Panc1 (cell line): Measurements from ENCODE around the gene EBP. TPM values are rescaled to one million over a fixed set of nuclear protein-coding genes. Genes with fewer than 3 reads are reported as not detected.

ENCODE experiments used
- ATAC-seq: fragments of 200-7000 bp; cut with Tn5 transposase; 2 replicates; pipeline ENCODE4 v1.9.1; 2020; ENCODE audit warnings: mild to moderate bottlenecking, moderate library complexity
- BruUV-seq: library from RNA; stranded (reverse); fragments of 400-500 nt; replicated peaks from 2 replicates; lab custom pipeline; 2021; lab: Mats Ljungman, UMichigan
- CTCF ChIA-PET: fragments of 300-600 bp; sonication (Branson Sonifier 250); formaldehyde crosslinking; loops from one replicate; lab custom pipeline; 2022; ENCODE audit warnings: antibody characterized with exemption; lab: Charles Lee
- POLR2A ChIA-PET: fragments of 300-600 bp; sonication (Branson Sonifier 250); formaldehyde crosslinking; loops from one replicate; lab custom pipeline; 2022; ENCODE audit warnings: antibody characterized with exemption; lab: Charles Lee
- DNase-seq: peaks from one replicate; pipeline ENCODE4 v3.0.0-alpha.2; 2010; ENCODE audit warnings: low read depth, low spot score
- H3K27ac ChIP-seq: 2 replicates; pipeline ENCODE4 v1.5.1; 2011; ENCODE audit warnings: mild to moderate bottlenecking, low read length, inconsistent platforms
- H3K27me3 ChIP-seq: fragments of 200-500 bp; sonication (Bioruptor generic); 2 replicates; pipeline ENCODE4 v1.6.0; 2014; ENCODE audit warnings: low read length, inconsistent platforms; ENCODE audit not compliant: control insufficient read depth, insufficient read depth
- H3K36me3 ChIP-seq: fragments of 200-500 bp; sonication (Bioruptor generic); 2 replicates; pipeline ENCODE4 v1.5.1; 2014; ENCODE audit warnings: inconsistent platforms, mild to moderate bottlenecking, low read length, moderate library complexity; ENCODE audit not compliant: control insufficient read depth, insufficient read depth
- H3K4me1 ChIP-seq: 2 replicates; pipeline ENCODE4 v1.5.1; 2011; ENCODE audit warnings: inconsistent platforms, mild to moderate bottlenecking, low read length, moderate library complexity; ENCODE audit not compliant: control insufficient read depth, insufficient read depth
- H3K4me3 ChIP-seq, 2 experiments: 2 replicates each; pipeline ENCODE4 v1.5.1; 2011 to 2012; ENCODE audit warnings: low read depth in 2 of 2, low read length in 2 of 2, mild to moderate bottlenecking in 2 of 2, inconsistent platforms in 1 of 2, moderate library complexity in 1 of 2
- H3K9me3 ChIP-seq: fragments of 200-500 bp; sonication (Bioruptor generic); 2 replicates; pipeline ENCODE4 v1.5.1; 2014; ENCODE audit warnings: low read depth, mild to moderate bottlenecking, inconsistent platforms, low read length, moderate library complexity; ENCODE audit not compliant: control insufficient read depth, insufficient read depth
- POLR2AphosphoS5 ChIP-seq: IDR thresholded peaks from 2 replicates; pipeline ENCODE4 v1.6.1; 2012; ENCODE audit warnings: mild to moderate bottlenecking, low read depth, low read length, moderate library complexity
- SIN3A ChIP-seq: IDR thresholded peaks from 2 replicates; pipeline ENCODE4 v1.6.1; 2012; ENCODE audit warnings: low read depth, mild to moderate bottlenecking, low read length, moderate library complexity, borderline replicate concordance; ENCODE audit not compliant: insufficient read depth
- TCF7L2 ChIP-seq: IDR thresholded peaks from 2 replicates; pipeline ENCODE4 v1.6.1; 2011; ENCODE audit warnings: mild to moderate bottlenecking, low read depth, low read length, inconsistent platforms
- in situ Hi-C: cut with HindIII; loops from 2 replicates; pipeline ENCODE4 v1.10.0; 2016; ENCODE audit warnings: low sequenced_read_pairs, low pct_unique_long_range_greater_than_20kb
- intact Hi-C: fragments of 100-400 bp; cut with micrococcal nuclease; formaldehyde crosslinking; loops from one replicate; pipeline ENCODE4 v1.10.0; 2022; ENCODE audit not compliant: unreplicated experiment
- total RNA-seq: library from RNA; stranded (reverse); gene quantifications from one replicate; pipeline ENCODE4 v1.2.1, GENCODE V29; 2021; ENCODE audit not compliant: unreplicated experiment
- TF ChIP-seq, protein P1 (sequence below): fragments of 450-650 bp; IDR thresholded peaks from 2 replicates; pipeline ENCODE4 v1.5.1; 2017; ENCODE audit warnings: mild to moderate bottlenecking
- TF ChIP-seq, protein P2 (sequence below), 2 experiments: IDR thresholded peaks; 2 replicates each; pipeline ENCODE4 v1.6.1; 2011 to 2012; ENCODE audit warnings: low read depth in 2 of 2, control low read depth in 1 of 2, low read length in 1 of 2, mild to moderate bottlenecking in 1 of 2, moderate library complexity in 1 of 2; ENCODE audit not compliant: insufficient read depth in 1 of 2

The EBP gene
- total RNA-seq, 1 experiment from 2014 or later: 157 TPM

DNA sequence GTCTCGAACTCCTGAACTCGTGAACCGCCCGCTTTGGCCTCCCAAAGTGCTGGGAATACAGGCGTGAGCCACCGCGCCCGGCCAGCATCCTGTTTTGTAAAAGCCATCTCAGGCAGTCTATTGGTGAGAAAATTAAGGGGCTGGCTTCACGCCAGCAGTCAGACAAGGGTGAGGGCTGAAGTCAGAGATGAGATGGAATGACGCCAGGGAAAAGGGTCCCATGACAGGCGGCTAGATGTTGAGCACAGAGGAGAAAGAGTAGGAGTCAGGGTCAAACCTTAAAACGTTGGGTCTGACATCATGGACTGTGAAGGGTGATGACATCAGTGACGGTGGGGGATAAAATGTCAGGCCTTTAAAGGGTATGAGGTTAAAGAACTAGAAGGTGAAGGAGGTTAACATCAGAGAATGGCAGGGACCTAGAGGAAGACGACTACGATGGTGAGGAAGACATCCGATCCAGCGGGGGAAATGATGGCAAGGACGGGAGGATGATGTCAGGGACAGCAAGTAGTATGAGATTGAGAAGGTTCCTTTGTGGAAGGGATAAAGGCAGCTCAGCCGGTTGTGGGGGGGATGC is 52.2 kb downstream of the EBP start:
- ChIA-PET POLR2A (interaction anchor here (1.0 kb wide), 1 partner anchor 52 kb away, joined by 13 read pairs; no protein-coding TSS in a partner anchor), CTCF (no interaction called here)
- Histone ChIP-seq H3K4me3 (peak overlapping the region; percentile 81 to 99), H3K4me1 (peaks cover 11% of the 10 kb centered on the region), H3K36me3 (peaks cover 26% of the 10 kb centered on the region), H3K27me3 (no peaks in the 10 kb centered on the region), H3K9me3 (no peaks in the 10 kb centered on the region), H3K27ac (peak overlapping the region; percentile 99)
- peak; percentile 4; the same call in 1 of the 2 replicates for ATAC-seq
- DNase-seq: no peak
- TSS peak; percentile 96 for BruUV-seq
- in situ Hi-C loops: no loop called here
- TF ChIP-seq POLR2AphosphoS5 (no peak), SIN3A (no peak), TCF7L2 (no peak)
- TF ChIP-seq, protein P1, sequence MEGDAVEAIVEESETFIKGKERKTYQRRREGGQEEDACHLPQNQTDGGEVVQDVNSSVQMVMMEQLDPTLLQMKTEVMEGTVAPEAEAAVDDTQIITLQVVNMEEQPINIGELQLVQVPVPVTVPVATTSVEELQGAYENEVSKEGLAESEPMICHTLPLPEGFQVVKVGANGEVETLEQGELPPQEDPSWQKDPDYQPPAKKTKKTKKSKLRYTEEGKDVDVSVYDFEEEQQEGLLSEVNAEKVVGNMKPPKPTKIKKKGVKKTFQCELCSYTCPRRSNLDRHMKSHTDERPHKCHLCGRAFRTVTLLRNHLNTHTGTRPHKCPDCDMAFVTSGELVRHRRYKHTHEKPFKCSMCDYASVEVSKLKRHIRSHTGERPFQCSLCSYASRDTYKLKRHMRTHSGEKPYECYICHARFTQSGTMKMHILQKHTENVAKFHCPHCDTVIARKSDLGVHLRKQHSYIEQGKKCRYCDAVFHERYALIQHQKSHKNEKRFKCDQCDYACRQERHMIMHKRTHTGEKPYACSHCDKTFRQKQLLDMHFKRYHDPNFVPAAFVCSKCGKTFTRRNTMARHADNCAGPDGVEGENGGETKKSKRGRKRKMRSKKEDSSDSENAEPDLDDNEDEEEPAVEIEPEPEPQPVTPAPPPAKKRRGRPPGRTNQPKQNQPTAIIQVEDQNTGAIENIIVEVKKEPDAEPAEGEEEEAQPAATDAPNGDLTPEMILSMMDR: no peak
- TF ChIP-seq, protein P2, sequence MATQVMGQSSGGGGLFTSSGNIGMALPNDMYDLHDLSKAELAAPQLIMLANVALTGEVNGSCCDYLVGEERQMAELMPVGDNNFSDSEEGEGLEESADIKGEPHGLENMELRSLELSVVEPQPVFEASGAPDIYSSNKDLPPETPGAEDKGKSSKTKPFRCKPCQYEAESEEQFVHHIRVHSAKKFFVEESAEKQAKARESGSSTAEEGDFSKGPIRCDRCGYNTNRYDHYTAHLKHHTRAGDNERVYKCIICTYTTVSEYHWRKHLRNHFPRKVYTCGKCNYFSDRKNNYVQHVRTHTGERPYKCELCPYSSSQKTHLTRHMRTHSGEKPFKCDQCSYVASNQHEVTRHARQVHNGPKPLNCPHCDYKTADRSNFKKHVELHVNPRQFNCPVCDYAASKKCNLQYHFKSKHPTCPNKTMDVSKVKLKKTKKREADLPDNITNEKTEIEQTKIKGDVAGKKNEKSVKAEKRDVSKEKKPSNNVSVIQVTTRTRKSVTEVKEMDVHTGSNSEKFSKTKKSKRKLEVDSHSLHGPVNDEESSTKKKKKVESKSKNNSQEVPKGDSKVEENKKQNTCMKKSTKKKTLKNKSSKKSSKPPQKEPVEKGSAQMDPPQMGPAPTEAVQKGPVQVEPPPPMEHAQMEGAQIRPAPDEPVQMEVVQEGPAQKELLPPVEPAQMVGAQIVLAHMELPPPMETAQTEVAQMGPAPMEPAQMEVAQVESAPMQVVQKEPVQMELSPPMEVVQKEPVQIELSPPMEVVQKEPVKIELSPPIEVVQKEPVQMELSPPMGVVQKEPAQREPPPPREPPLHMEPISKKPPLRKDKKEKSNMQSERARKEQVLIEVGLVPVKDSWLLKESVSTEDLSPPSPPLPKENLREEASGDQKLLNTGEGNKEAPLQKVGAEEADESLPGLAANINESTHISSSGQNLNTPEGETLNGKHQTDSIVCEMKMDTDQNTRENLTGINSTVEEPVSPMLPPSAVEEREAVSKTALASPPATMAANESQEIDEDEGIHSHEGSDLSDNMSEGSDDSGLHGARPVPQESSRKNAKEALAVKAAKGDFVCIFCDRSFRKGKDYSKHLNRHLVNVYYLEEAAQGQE (IDR thresholded peaks at IDR 0.05; ENCODE audit: insufficient read depth in 1 of 2, low read depth in 2 of 2, low read length in 1 of 2): no peak
- intact Hi-C loops: no loop called here

DNA sequence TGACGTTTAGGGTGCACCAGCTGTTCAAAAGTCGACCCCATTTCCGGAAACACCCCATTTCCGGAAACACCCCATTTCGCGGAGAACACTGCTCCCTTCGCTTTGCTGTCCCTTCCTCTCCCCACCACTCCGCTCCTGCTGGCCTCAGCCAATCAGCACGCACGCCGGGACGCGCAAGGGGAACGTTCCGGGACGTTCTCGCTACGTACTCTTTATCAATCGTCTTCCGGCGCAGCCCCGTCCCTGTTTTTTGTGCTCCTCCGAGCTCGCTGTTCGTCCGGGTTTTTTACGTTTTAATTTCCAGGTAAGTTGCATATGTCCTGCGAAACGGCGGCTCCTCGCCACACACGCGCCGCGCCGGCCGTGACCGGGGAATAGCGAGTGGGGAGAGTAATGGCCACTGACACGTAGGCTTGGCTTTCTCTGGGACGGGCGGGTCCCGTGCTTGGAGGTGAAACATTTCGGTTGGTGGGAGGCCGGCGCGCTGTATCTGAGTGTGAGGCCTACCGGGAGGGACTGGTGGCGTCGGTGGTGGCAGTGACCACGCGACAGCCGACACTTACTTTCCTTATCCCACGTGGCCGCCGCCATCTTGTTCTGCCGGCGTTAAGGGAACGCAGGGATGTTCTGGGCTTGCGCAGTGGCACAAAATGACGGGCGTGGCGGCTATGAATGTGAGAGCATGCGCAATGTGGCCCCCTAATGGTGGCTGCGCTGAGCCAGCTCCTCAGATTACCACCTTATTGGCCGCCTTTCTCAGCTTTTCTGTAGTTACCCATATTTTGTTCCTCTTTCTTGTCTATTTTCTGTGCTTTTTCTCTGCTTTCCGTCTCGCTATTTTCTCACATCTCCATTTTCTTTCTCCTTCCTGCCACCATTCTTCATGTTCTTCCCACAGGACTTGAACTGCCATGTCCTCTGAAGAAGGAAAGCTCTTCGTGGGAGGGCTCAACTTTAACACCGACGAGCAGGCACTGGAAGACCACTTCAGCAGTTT is 53.0 kb downstream of the EBP start, which contains the start of gene RBM3:
Gene RBM3, plus strand, starts transcription at position 215 of the 997 bp plus-strand sequence. Its CDS starts 697 bp downstream, at position 912.
- no peaks in the 10 kb centered on the region for H3K9me3 ChIP-seq
- in situ Hi-C loops (no loop called here), intact Hi-C loops (no loop called here)
- peak; percentile 81 for DNase-seq
- peak; percentile 98 for TF ChIP-seq POLR2AphosphoS5
- TF ChIP-seq, protein P1: no peak; the same call in 1 of the 2 replicates
- TF ChIP-seq, protein P2 (IDR thresholded peaks at IDR 0.05; ENCODE audit: insufficient read depth in 1 of 2, low read depth in 2 of 2, low read length in 1 of 2): no peak
- TF ChIP-seq SIN3A: peak; percentile 68; the same call in 1 of the 2 replicates
- H3K4me1 ChIP-seq: peaks cover 11% of the 10 kb centered on the region
- peak within 1 kb of the TSS; percentile 99 for H3K27ac ChIP-seq
- no TSS peak for BruUV-seq
- peak within 1 kb of the TSS; percentile 81 to 99 for H3K4me3 ChIP-seq
- ChIA-PET POLR2A (interaction anchor here (1.0 kb wide), 1 partner anchor 53 kb away, joined by 13 read pairs; no protein-coding TSS in a partner anchor), CTCF (no interaction called here)
- H3K27me3 ChIP-seq: no peaks in the 10 kb centered on the region
- H3K36me3 ChIP-seq: peaks cover 26% of the 10 kb centered on the region
- ATAC-seq: peak; percentile 97
